Measurements from ENCODE around the gene PLPP1. TPM values are rescaled to one million over a fixed set of nuclear protein-coding genes. Genes with fewer than 3 reads are reported as not detected.
A peak's percentile ranks its signal among the peaks of the same experiment; 100 is the strongest.

PLPP1 gene
- polyA plus RNA-seq, 2 of the 4 experiments (the other 2 are of a cell fraction) = 37.7 to 71.6 TPM

- Histone ChIP-seq H3K4me3 (no peak overlapping the region), H3K4me1 (no peaks in the 10 kb centered on the region), H3K9me3 (no peaks in the 10 kb centered on the region), H3K4me2 (no peak overlapping the region), H3K27ac (no peak overlapping the region; a peak in 1 of 6 replicates)
- TF ChIP-seq, protein P1, sequence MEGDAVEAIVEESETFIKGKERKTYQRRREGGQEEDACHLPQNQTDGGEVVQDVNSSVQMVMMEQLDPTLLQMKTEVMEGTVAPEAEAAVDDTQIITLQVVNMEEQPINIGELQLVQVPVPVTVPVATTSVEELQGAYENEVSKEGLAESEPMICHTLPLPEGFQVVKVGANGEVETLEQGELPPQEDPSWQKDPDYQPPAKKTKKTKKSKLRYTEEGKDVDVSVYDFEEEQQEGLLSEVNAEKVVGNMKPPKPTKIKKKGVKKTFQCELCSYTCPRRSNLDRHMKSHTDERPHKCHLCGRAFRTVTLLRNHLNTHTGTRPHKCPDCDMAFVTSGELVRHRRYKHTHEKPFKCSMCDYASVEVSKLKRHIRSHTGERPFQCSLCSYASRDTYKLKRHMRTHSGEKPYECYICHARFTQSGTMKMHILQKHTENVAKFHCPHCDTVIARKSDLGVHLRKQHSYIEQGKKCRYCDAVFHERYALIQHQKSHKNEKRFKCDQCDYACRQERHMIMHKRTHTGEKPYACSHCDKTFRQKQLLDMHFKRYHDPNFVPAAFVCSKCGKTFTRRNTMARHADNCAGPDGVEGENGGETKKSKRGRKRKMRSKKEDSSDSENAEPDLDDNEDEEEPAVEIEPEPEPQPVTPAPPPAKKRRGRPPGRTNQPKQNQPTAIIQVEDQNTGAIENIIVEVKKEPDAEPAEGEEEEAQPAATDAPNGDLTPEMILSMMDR (IDR thresholded peaks at IDR 0.05) = no peak
- TF ChIP-seq GATA3 (IDR thresholded peaks at IDR 0.05; ENCODE audit: borderline replicate concordance) (no peak), HOXB5 (CRISPR knock-in tag; IDR thresholded peaks at IDR 0.05) (no peak)
- CTCF ChIA-PET = interaction anchor here (1.6 kb wide), 1 partner anchor 53 kb away, joined by 4 read pairs; no protein-coding TSS in a partner anchor
- DNase-seq (ENCODE audit: low read depth in 1 of 2, low spot score in 1 of 2) (no peak), FAIRE-seq (no peak), ATAC-seq (no peak)
- 85% methylated on average over 9 of the region's 9 CpGs for WGBS (ENCODE audit: missing lambda C conversion rate)
- POLR2A ChIA-PET = no interaction called here
Observed at GRCh38 chr5:55583578-55583977, 48.8 kb upstream of the PLPP1 start.

DNA sequence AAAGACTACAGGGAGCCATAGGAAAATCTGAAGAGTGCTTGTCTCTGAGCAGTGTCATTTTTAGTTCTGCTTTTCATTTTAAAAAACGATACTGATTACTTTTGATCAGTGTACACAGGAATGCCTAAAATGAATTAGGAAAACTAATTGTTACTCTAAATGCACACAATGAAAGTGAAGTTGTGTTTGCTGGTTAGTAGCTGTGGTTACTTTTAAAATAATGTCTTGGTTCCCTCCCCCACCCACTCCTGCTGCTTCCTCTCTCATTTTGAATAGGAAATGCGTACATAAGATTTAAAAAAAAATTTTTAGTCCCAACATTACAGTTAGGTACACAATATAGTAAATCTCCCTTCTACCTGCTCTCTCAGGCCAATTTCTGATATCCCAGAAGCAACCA lies 47.5 kb upstream of the PLPP1 start:
- ChIA-PET CTCF (no interaction called here), POLR2A (no interaction called here)
- Histone ChIP-seq H3K4me3 (no peak overlapping the region), H3K9me3 (no peaks in the 10 kb centered on the region), H3K4me1 (no peaks in the 10 kb centered on the region; the same call in 1 of the 3 replicates), H3K4me2 (no peak overlapping the region), H3K27ac (no peak overlapping the region)
- DNase-seq (ENCODE audit: low read depth in 1 of 2, low spot score in 1 of 2) (no peak), FAIRE-seq (no peak), ATAC-seq (no peak)
- no peak for TF ChIP-seq RFX5 (IDR thresholded peaks at IDR 0.05)
- TF ChIP-seq FOSB (CRISPR knock-in tag; IDR thresholded peaks at IDR 0.05) = no peak
- TF ChIP-seq ATOH8 (CRISPR knock-in tag; IDR thresholded peaks at IDR 0.05; ENCODE audit: low read depth) = no peak
- TF ChIP-seq PHF8 (IDR thresholded peaks at IDR 0.05; ENCODE audit: borderline replicate concordance, low read depth) = no peak
- no peak for TF ChIP-seq POLR2A (IDR thresholded peaks at IDR 0.05; ENCODE audit: low read length)
- TF ChIP-seq EP300 (IDR thresholded peaks at IDR 0.05) = no peak
- no peak for TF ChIP-seq CHD2 (IDR thresholded peaks at IDR 0.05; ENCODE audit: low read length, partially characterized antibody)
- no peak for TF ChIP-seq JUNB (IDR thresholded peaks at IDR 0.05)
- TF ChIP-seq SMC3 (IDR thresholded peaks at IDR 0.05) = no peak
- TF ChIP-seq, protein P1 (IDR thresholded peaks at IDR 0.05) = no peak
- no peak for TF ChIP-seq RNF2 (IDR thresholded peaks at IDR 0.05; ENCODE audit: borderline replicate concordance, low read depth)
- TF ChIP-seq KDM1A (IDR thresholded peaks at IDR 0.05; ENCODE audit: low read depth) = no peak
- no peak for TF ChIP-seq POLR2AphosphoS2 (conservative IDR thresholded peaks at IDR 0.05; ENCODE audit: low read length)
- TF ChIP-seq FOXS1 (CRISPR knock-in tag; IDR thresholded peaks at IDR 0.05) = no peak
- WGBS (ENCODE audit: missing lambda C conversion rate) = 50% methylated on average over 2 of the region's 2 CpGs

DNA sequence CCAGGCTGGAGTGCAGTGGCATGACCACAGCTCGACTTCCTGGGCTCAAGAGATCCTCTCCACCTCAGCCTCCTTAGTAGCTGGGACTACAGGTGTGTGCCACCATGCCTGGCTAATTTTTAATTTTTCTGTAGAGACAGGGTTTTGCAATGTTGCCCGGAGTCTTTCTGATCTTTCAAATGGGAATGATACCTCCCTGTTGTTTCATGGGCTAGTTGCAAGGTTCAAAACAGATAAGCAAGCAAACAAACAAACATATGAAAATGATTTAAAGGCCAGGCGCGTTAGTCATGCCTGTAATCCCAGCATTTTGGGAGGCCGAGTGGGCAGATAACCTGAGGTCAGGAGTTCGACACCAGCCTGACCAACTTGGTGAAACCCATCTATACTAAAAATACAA lies 45.3 kb upstream of the PLPP1 start:
- peaks cover 16% of the 10 kb centered on the region; the same call in 2 of the 3 replicates for H3K4me1 ChIP-seq
- FAIRE-seq (no peak), ATAC-seq (no peak), DNase-seq (ENCODE audit: low read depth in 1 of 2, low spot score in 1 of 2) (no peak)
- WGBS (ENCODE audit: missing lambda C conversion rate) = 67% methylated on average over 6 of the region's 6 CpGs
- H3K4me3 ChIP-seq = no peak overlapping the region
- ChIA-PET POLR2A (no interaction called here), CTCF (interaction anchor here (0.7 to 1.5 kb wide), 3 partner anchors 17 to 25 kb away, joined by 3 to 4 read pairs (median 3); no protein-coding TSS in a partner anchor)
- no peak overlapping the region; a peak in 1 of 6 replicates for H3K27ac ChIP-seq
- TF ChIP-seq CEBPB (IDR thresholded peaks at IDR 0.05) (peak in 1 of 2 experiments; percentile 25; a peak in 1 of 4 replicates), MYC (IDR thresholded peaks at IDR 0.05; ENCODE audit: borderline replicate concordance, low read length) (no peak)
- no peak overlapping the region for H3K4me2 ChIP-seq
- H3K9me3 ChIP-seq = no peaks in the 10 kb centered on the region

Measured in A549 (cell line).